HepG2 (cell line): ENCODE results near the gene DDAH2. TPM values are rescaled to one million over a fixed set of nuclear protein-coding genes. Genes with fewer than 3 reads are reported as not detected.

Source experiments
- ARNT ChIP-seq: fragments of 450-650 bp; IDR thresholded peaks from 2 replicates; pipeline ENCODE4 v1.6.1; 2017
- CEBPB ChIP-seq: IDR thresholded peaks from 2 replicates; pipeline ENCODE4 v1.6.1; 2011; ENCODE audit warnings: low read depth, low read length, improper control_type of control experiment, borderline replicate concordance
- CHCHD3 ChIP-seq: sonication (generic); formaldehyde crosslinking; IDR thresholded peaks from 2 replicates; pipeline ENCODE4 v1.8.0; 2022; ENCODE audit warnings: mild to moderate bottlenecking, missing genetic modification reagents, moderate library complexity
- CHD2 ChIP-seq: IDR thresholded peaks from 2 replicates; pipeline ENCODE4 v1.6.1; 2011; ENCODE audit warnings: low read depth, low read length, improper control_type of control experiment
- JDP2 ChIP-seq: sonication (generic); formaldehyde crosslinking; IDR thresholded peaks from 2 replicates; pipeline ENCODE4 v1.8.1; 2022; ENCODE audit warnings: missing genetic modification reagents, borderline replicate concordance
- KDM5A ChIP-seq: fragments of 200-600 bp; sonication (generic); IDR thresholded peaks from 2 replicates; pipeline ENCODE4 v1.7.0; 2018; ENCODE audit warnings: antibody characterized with exemption, mild to moderate bottlenecking, low read length, borderline replicate concordance
- NFYB ChIP-seq: sonication (generic); formaldehyde crosslinking; IDR thresholded peaks from 2 replicates; pipeline ENCODE4 v1.4.0; 2020; ENCODE audit warnings: missing genetic modification reagents
- SRSF4 ChIP-seq: fragments of 200-400 bp; formaldehyde crosslinking; IDR thresholded peaks from one replicate; pipeline ENCODE4 v1.6.1; 2018; ENCODE audit warnings: mild to moderate bottlenecking, low read depth, low read length, moderate library complexity; ENCODE audit not compliant: poor library complexity, severe bottlenecking
- TEAD3 ChIP-seq: optimal IDR thresholded peaks from 2 replicates; pipeline ENCODE3; 2016; ENCODE audit warnings: borderline replicate concordance
- ZNF20 ChIP-seq: sonication (generic); formaldehyde crosslinking; IDR thresholded peaks from 2 replicates; pipeline ENCODE4 v1.4.0; 2020; ENCODE audit warnings: mild to moderate bottlenecking, moderate library complexity, missing genetic modification reagents
- ZNF205 ChIP-seq: IDR thresholded peaks from 2 replicates; pipeline ENCODE4 v1.6.1; 2018; ENCODE audit warnings: missing biosample characterization, missing genetic modification reagents
- ZNF598 ChIP-seq: sonication (generic); formaldehyde crosslinking; IDR thresholded peaks from 2 replicates; pipeline ENCODE4 v1.5.1; 2020; ENCODE audit warnings: mild to moderate bottlenecking, missing genetic modification reagents, borderline replicate concordance
- ZNF776 ChIP-seq: sonication (generic); formaldehyde crosslinking; IDR thresholded peaks from 2 replicates; pipeline ENCODE4 v1.4.0; 2020; ENCODE audit warnings: mild to moderate bottlenecking, missing genetic modification reagents
- ZNF780A ChIP-seq: sonication (generic); formaldehyde crosslinking; IDR thresholded peaks from 2 replicates; pipeline ENCODE4 v1.8.0; 2022; ENCODE audit warnings: mild to moderate bottlenecking, missing genetic modification reagents, moderate library complexity
- ZNF878 ChIP-seq: sonication (generic); formaldehyde crosslinking; IDR thresholded peaks from 2 replicates; pipeline ENCODE4 v1.8.1; 2023; ENCODE audit warnings: mild to moderate bottlenecking, missing genetic modification reagents, moderate library complexity
- polyA plus RNA-seq, 8 experiments: library from polyadenylated mRNA; depleted of rRNA in 3 of 8; stranded (reverse) in 7 of 8; unstranded in 1 of 8; fragments of >200 nt; fragmentation: Illumina TruSeq in 4 of 8; extraction: Trizol in 4 of 8; gene quantifications; 2 replicates each; pipeline versions ENCODE4 v1.2.1 to v1.2.3, GENCODE V29; 2011 to 2016; ENCODE audit warnings: low read depth in 4 of 8, missing spikeins in 1 of 8, mixed read lengths in 1 of 8; ENCODE audit not compliant: insufficient read depth in 1 of 8
- total RNA-seq, 5 experiments: library from RNA; depleted of rRNA; stranded (reverse); fragments of >200 nt; fragmentation: Illumina TruSeq; extraction: Trizol; gene quantifications; 2 replicates each; pipeline ENCODE4 v1.2.3, GENCODE V29; 2016; ENCODE audit warnings: low read depth in 1 of 5
- TF ChIP-seq, protein P1 (sequence below): sonication (generic); formaldehyde crosslinking; IDR thresholded peaks from 2 replicates; pipeline ENCODE4 v1.4.0; 2020; ENCODE audit warnings: mild to moderate bottlenecking, missing genetic modification reagents
- TF ChIP-seq, protein P2 (sequence below): sonication (generic); formaldehyde crosslinking; IDR thresholded peaks from 2 replicates; pipeline ENCODE4 v1.5.0; 2020; ENCODE audit warnings: missing genetic modification reagents
- TF ChIP-seq, protein P3 (sequence below): sonication (generic); formaldehyde crosslinking; IDR thresholded peaks from 2 replicates; pipeline ENCODE4 v1.4.0; 2020; ENCODE audit warnings: missing genetic modification reagents

DDAH2 gene
- total and polyA plus RNA-seq, 2 of the 13 experiments (the other 11 are each of a cell fraction or from before 2014, with no cell fraction given): 16.4 to 21.1 TPM

DNA sequence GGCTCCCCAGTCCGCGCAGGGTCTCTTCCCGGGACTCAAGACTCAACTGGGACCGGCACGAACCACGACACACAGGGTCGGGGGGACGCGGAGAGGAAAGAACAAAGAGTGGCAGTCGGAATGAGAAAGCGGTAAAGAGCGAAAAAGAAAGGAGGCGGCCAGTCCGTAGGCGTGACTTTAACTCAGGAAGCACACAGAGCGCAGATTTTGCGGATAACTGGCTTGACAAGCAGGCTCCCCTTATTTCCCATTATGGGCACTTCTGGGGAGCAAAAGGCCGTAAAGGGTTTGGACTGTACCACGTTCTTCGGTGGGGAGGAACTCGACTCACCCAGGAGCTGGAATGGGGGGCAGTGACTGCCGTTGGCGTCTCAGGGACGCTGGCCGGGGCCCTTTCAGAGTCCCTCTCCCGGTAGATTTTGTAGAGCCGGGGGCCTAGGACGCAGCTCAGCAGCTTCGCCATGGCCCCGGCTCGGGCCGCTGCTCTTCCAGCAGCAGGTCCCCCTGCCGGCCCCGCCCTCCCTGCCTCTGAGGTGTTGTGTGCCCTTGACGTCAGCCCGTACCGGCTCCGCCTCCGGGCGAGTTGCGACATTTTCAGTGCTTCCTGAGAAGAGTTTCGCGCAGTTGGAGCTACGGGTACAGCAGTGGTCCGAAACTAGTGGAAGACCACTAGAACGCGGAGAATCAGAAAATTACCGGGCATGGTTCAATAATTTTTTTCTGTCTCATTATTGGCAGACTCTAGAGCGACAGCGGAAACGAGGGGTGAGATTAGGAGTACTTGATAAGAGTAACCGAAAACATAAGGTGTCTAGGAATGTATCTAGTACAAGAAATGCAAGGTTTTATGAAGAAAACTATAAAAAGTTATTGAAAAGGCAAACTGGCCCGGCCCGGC, 26.0 kb downstream of the DDAH2 start, which contains the start of gene ABHD16A (continued):
- TF ChIP-seq ZNF878 (CRISPR knock-in tag) (no peak), SRSF4 (no peak), CHCHD3 (CRISPR knock-in tag) (no peak; the same call in 1 of the 2 replicates), CEBPB (peak; percentile 100), CHD2 (no peak), NFYB (CRISPR knock-in tag) (peak; percentile 41; the same call in 1 of the 2 replicates), ARNT (no peak), ZNF780A (CRISPR knock-in tag) (no peak), ZNF20 (CRISPR knock-in tag) (no peak), ZNF776 (no peak), ZNF205 (CRISPR knock-in tag) (peak; percentile 62; the same call in 1 of the 2 replicates), JDP2 (CRISPR knock-in tag) (no peak), ZNF598 (CRISPR knock-in tag) (no peak), KDM5A (peak; percentile 60), TEAD3 (CRISPR knock-in tag) (peak; percentile 45)
- TF ChIP-seq, protein P1, sequence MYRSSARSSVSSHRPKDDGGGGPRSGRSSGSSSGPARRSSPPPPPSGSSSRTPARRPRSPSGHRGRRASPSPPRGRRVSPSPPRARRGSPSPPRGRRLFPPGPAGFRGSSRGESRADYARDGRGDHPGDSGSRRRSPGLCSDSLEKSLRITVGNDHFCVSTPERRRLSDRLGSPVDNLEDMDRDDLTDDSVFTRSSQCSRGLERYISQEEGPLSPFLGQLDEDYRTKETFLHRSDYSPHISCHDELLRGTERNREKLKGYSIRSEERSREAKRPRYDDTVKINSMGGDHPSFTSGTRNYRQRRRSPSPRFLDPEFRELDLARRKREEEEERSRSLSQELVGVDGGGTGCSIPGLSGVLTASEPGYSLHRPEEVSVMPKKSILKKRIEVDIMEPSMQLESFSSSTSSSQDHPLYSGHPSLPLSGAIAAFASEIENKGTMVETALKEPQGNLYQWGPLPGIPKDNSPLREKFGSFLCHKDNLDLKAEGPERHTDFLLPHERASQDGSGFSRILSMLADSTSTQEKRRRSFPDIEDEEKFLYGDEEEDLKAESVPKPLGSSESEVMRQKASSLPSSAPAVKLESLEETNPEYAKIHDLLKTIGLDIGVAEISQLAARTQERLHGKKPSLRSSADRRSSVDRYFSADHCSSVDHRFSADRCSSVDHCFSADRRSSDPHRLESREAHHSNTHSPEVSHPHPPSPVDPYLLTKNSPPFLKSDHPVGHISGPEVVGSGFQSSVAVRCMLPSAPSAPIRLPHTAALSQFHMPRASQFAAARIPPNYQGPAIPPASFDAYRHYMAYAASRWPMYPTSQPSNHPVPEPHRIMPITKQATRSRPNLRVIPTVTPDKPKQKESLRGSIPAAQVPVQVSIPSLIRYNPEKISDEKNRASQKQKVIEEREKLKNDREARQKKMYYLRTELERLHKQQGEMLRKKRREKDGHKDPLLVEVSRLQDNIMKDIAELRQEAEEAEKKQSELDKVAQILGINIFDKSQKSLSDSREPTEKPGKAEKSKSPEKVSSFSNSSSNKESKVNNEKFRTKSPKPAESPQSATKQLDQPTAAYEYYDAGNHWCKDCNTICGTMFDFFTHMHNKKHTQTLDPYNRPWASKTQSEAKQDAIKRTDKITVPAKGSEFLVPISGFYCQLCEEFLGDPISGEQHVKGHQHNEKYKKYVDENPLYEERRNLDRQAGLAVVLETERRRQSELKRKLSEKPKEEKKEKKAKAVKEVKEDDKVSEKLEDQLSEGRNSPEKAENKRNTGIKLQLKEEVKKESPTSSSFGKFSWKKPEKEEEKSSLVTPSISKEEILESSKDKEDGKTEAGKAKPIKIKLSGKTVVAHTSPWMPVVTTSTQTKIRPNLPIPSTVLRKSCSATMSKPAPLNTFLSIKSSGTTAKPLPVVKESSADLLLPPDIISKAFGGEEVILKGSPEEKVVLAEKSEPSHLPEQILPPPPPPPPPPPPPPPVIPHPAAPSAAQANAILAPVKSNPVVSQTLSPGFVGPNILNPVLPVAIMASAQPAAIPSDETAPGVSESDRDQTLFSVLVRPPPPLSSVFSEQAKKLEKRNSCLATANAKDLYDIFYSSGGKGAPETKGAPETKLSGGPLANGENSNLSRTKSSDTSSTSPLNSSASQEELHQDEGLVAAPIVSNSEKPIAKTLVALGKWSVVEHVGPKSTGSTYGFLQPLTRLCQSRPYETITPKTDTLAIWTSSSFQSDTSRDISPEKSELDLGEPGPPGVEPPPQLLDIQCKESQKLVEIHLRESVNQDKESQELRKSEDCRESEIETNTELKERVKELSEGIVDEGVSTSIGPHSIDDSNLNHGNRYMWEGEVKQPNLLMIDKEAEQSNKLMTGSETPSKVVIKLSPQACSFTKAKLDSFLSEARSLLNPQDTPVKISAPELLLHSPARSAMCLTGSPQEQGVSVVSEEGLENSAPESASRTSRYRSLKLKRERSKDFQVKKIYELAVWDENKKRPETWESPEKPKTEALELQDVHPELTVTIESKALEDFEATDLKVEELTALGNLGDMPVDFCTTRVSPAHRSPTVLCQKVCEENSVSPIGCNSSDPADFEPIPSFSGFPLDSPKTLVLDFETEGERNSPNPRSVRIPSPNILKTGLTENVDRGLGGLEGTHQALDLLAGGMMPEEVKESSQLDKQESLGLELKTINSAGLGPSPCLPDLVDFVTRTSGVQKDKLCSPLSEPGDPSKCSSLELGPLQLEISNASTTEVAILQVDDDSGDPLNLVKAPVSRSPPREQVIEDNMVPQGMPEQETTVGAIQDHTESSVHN (CRISPR knock-in tag): no peak
- TF ChIP-seq, protein P2, sequence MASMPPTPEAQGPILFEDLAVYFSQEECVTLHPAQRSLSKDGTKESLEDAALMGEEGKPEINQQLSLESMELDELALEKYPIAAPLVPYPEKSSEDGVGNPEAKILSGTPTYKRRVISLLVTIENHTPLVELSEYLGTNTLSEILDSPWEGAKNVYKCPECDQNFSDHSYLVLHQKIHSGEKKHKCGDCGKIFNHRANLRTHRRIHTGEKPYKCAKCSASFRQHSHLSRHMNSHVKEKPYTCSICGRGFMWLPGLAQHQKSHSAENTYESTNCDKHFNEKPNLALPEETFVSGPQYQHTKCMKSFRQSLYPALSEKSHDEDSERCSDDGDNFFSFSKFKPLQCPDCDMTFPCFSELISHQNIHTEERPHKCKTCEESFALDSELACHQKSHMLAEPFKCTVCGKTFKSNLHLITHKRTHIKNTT (CRISPR knock-in tag): no peak
- TF ChIP-seq, protein P3, sequence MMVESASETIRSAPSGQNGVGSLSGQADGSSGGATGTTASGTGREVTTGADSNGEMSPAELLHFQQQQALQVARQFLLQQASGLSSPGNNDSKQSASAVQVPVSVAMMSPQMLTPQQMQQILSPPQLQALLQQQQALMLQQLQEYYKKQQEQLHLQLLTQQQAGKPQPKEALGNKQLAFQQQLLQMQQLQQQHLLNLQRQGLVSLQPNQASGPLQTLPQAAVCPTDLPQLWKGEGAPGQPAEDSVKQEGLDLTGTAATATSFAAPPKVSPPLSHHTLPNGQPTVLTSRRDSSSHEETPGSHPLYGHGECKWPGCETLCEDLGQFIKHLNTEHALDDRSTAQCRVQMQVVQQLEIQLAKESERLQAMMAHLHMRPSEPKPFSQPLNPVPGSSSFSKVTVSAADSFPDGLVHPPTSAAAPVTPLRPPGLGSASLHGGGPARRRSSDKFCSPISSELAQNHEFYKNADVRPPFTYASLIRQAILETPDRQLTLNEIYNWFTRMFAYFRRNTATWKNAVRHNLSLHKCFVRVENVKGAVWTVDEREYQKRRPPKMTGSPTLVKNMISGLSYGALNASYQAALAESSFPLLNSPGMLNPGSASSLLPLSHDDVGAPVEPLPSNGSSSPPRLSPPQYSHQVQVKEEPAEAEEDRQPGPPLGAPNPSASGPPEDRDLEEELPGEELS (CRISPR knock-in tag): peak; percentile 58
